Stimulated activated naive CD4-positive, alpha-beta T cell (primary cell): ENCODE measurements around the gene S100A11.

Experiments
- DNase-seq, 6 experiments: peaks; one replicate each; lab custom pipeline; 2025; lab: John Stamatoyannopoulos, UW

S100A11 gene

GRCh38 chr1:152039461-152039860, 2.7 kb upstream of the S100A11 start:
- DNase-seq: no peak

- DNase-seq: no peak
Observed at GRCh38 chr1:152038871-152039270, 2.1 kb upstream of the S100A11 start.

GRCh38 chr1:152035539-152036266, 1.1 kb downstream of the S100A11 start:
- no peak for DNase-seq

GRCh38 chr1:152034654-152035538, 1.9 kb downstream of the S100A11 start:
- DNase-seq: peak; percentile 31 to 73 (median 54)

GRCh38 chr1:152034324-152034653, 2.5 kb downstream of the S100A11 start:
- no peak for DNase-seq

- no peak for DNase-seq
Observed at GRCh38 chr1:152029929-152030211, 6.9 kb downstream of the S100A11 start.

GRCh38 chr1:152029144-152029928, 7.5 kb downstream of the S100A11 start:
- no peak for DNase-seq

GRCh38 chr1:152026895-152027294, 9.9 kb downstream of the S100A11 start:
- no peak for DNase-seq

GRCh38 chr1:152024223-152024622, 12.6 kb downstream of the S100A11 start:
- DNase-seq: no peak

- DNase-seq: no peak
Observed at GRCh38 chr1:152023221-152023620, 13.6 kb downstream of the S100A11 start.

GRCh38 chr1:152022474-152022873, 14.3 kb downstream of the S100A11 start:
- no peak for DNase-seq

- no peak for DNase-seq
Observed at GRCh38 chr1:152021569-152021968, 15.2 kb downstream of the S100A11 start.

GRCh38 chr1:152020849-152021248, 16.0 kb downstream of the S100A11 start:
- DNase-seq: no peak

GRCh38 chr1:152018537-152018936, 18.3 kb downstream of the S100A11 start:
- DNase-seq: no peak

- no peak for DNase-seq
Observed at GRCh38 chr1:152015766-152016165, 21.0 kb downstream of the S100A11 start.

GRCh38 chr1:152014943-152015342, 21.9 kb downstream of the S100A11 start:
- DNase-seq: no peak

- peak in 2 of 6 experiments; percentile 15 to 25 for DNase-seq
Observed at GRCh38 chr1:152013664-152014237, 23.1 kb downstream of the S100A11 start.

GRCh38 chr1:152009691-152010090, 27.1 kb downstream of the S100A11 start:
- DNase-seq: no peak

- no peak for DNase-seq
Observed at GRCh38 chr1:152007047-152007446, 29.8 kb downstream of the S100A11 start.

- no peak for DNase-seq
Observed at GRCh38 chr1:152005360-152005912, 31.4 kb downstream of the S100A11 start.

- DNase-seq: no peak
Observed at GRCh38 chr1:152003846-152004442, 32.9 kb downstream of the S100A11 start.

GRCh38 chr1:152002960-152003359, 33.8 kb downstream of the S100A11 start:
- no peak for DNase-seq
